Trophoblast cell (in vitro differentiated cells and primary cell): ENCODE results near the gene PLEKHA3.

Experiments used
- DNase-seq, 2 donors: peaks; one replicate each; pipeline ENCODE4 v3.0.0-alpha.2; 2016
- H2AFZ ChIP-seq: 2 replicates; pipeline ENCODE4 v1.6.1; 2013; ENCODE audit warnings: low read length, moderate library complexity, mild to moderate bottlenecking; ENCODE audit not compliant: insufficient read depth, poor library complexity
- H2AK5ac ChIP-seq: 2 replicates; pipeline ENCODE4 v1.6.1; 2013; ENCODE audit warnings: mild to moderate bottlenecking, low read length
- H2BK120ac ChIP-seq: 2 replicates; pipeline ENCODE4 v1.6.1; 2013; ENCODE audit warnings: low read length, mild to moderate bottlenecking, moderate library complexity; ENCODE audit not compliant: insufficient read depth, poor library complexity
- H2BK12ac ChIP-seq: 2 replicates; pipeline ENCODE4 v1.6.1; 2013; ENCODE audit warnings: mild to moderate bottlenecking, low read length, moderate library complexity
- H2BK5ac ChIP-seq: 2 replicates; pipeline ENCODE4 v1.6.1; 2013; ENCODE audit warnings: low read length, low read depth, moderate library complexity, mild to moderate bottlenecking; ENCODE audit not compliant: poor library complexity
- H3K14ac ChIP-seq: 2 replicates; pipeline ENCODE4 v1.6.1; 2013; ENCODE audit warnings: mild to moderate bottlenecking, low read length
- H3K18ac ChIP-seq: 2 replicates; pipeline ENCODE4 v1.6.1; 2013; ENCODE audit warnings: mild to moderate bottlenecking, low read length
- H3K23ac ChIP-seq: 2 replicates; pipeline ENCODE4 v1.6.1; 2013; ENCODE audit warnings: low read length
- H3K27ac ChIP-seq: 2 replicates; pipeline ENCODE4 v1.5.1; 2013; ENCODE audit warnings: low read depth, mild to moderate bottlenecking, inconsistent platforms, low read length, moderate library complexity
- H3K27me3 ChIP-seq: 2 replicates; pipeline ENCODE4 v1.6.1; 2013; ENCODE audit warnings: inconsistent platforms, mild to moderate bottlenecking, low read length, moderate library complexity; ENCODE audit not compliant: insufficient read depth
- H3K36me3 ChIP-seq, 2 experiments: 1 replicate in 1 of 2; 2 replicates in 1 of 2; pipeline ENCODE4 v1.6.1; 2013; ENCODE audit warnings: low read length in 2 of 2, mild to moderate bottlenecking in 2 of 2, moderate library complexity in 1 of 2; ENCODE audit not compliant: insufficient read depth in 2 of 2, control insufficient read depth in 1 of 2
- H3K4ac ChIP-seq: 2 replicates; pipeline ENCODE4 v1.6.1; 2013; ENCODE audit warnings: low read depth, mild to moderate bottlenecking, low read length, moderate library complexity
- H3K4me1 ChIP-seq, 2 experiments: 1 replicate in 1 of 2; 2 replicates in 1 of 2; pipeline ENCODE4 v1.6.1; 2013; ENCODE audit warnings: low read length in 2 of 2, mild to moderate bottlenecking in 2 of 2, moderate library complexity in 1 of 2; ENCODE audit not compliant: insufficient read depth in 2 of 2, control insufficient read depth in 1 of 2
- H3K4me2 ChIP-seq: 2 replicates; pipeline ENCODE4 v1.6.1; 2013; ENCODE audit warnings: inconsistent platforms, mild to moderate bottlenecking, low read length, moderate library complexity
- H3K4me3 ChIP-seq: 2 replicates; pipeline ENCODE4 v1.5.1; 2013; ENCODE audit warnings: mild to moderate bottlenecking, low read depth, low read length, inconsistent platforms
- H3K79me1 ChIP-seq: one replicate; pipeline ENCODE4 v1.6.1; 2013; ENCODE audit warnings: low read length
- H3K79me2 ChIP-seq: 2 replicates; pipeline ENCODE4 v1.6.1; 2013; ENCODE audit warnings: low read length, mild to moderate bottlenecking; ENCODE audit not compliant: control insufficient read depth, insufficient read depth, poor library complexity
- H3K9ac ChIP-seq: 2 replicates; pipeline ENCODE4 v1.6.1; 2013; ENCODE audit warnings: mild to moderate bottlenecking, low read length
- H3K9me3 ChIP-seq: 2 replicates; pipeline ENCODE4 v1.6.1; 2013; ENCODE audit warnings: low read depth, mild to moderate bottlenecking, control low read depth, inconsistent platforms, low read length; ENCODE audit not compliant: insufficient read depth
- H4K12ac ChIP-seq: 2 replicates; pipeline ENCODE4 v1.6.1; 2013; ENCODE audit warnings: low read depth, mild to moderate bottlenecking, low read length, moderate library complexity
- H4K8ac ChIP-seq: 2 replicates; pipeline ENCODE4 v1.6.1; 2013; ENCODE audit warnings: low read depth, mild to moderate bottlenecking, low read length, moderate library complexity
- H4K91ac ChIP-seq: one replicate; pipeline ENCODE4 v1.6.1; 2013; ENCODE audit warnings: low read depth, mild to moderate bottlenecking, low read length, moderate library complexity
- WGBS: extraction: QIAGEN DNeasy Blood & Tissue Kit; methylation state at CpG from one replicate; pipeline ENCODE4 v1.1.7; 2013; ENCODE audit warnings: missing lambda C conversion rate; ENCODE audit not compliant: insufficient read length, insufficient coverage; ENCODE audit errors: extremely low coverage; 5-methylcytosine and 5-hydroxymethylcytosine counted together

The PLEKHA3 gene

DNA sequence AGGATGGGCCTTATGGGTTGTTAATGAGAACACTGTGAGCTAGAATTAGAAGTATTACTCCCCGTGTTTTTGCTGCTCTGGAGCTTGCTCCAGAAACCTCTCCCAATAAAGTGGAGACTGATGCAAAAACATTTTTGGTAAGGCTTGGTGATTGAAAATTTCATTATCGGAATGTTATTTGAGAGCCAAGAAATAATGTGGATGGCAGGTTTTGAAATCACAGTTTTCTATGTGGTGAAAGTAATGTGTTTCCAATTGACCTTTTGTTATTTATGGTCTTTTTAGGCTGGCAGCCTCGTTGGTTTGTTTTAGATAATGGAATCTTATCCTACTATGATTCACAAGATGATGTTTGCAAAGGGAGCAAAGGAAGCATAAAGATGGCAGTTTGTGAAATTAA is 5.1 kb downstream of the PLEKHA3 start:
- no peak overlapping the region for H3K14ac ChIP-seq
- no peak overlapping the region for H2AK5ac ChIP-seq
- no peak overlapping the region for H4K8ac ChIP-seq
- no peaks in the 10 kb centered on the region for H3K36me3 ChIP-seq
- H3K27me3 ChIP-seq = no peaks in the 10 kb centered on the region
- H3K27ac ChIP-seq = no peak overlapping the region
- no peak overlapping the region for H2BK120ac ChIP-seq
- H4K12ac ChIP-seq = no peak overlapping the region
- no peak overlapping the region for H3K4me2 ChIP-seq
- H3K9ac ChIP-seq = no peak overlapping the region
- no peaks in the 10 kb centered on the region for H3K9me3 ChIP-seq
- no peak overlapping the region for H3K4ac ChIP-seq
- H3K23ac ChIP-seq = no peak overlapping the region
- no peak overlapping the region for H2BK12ac ChIP-seq
- DNase-seq = no peak
- H4K91ac ChIP-seq = no peak overlapping the region
- no peak overlapping the region for H2AFZ ChIP-seq
- no peak overlapping the region for H3K18ac ChIP-seq
- H3K4me1 ChIP-seq = no peaks in the 10 kb centered on the region
- no peaks in the 10 kb centered on the region for H3K79me1 ChIP-seq
- H3K4me3 ChIP-seq = no peak overlapping the region
- no CpG with 5 or more reads among the region's 3 CpGs for WGBS
- no peak overlapping the region for H2BK5ac ChIP-seq
- H3K79me2 ChIP-seq = no peaks in the 10 kb centered on the region

DNA sequence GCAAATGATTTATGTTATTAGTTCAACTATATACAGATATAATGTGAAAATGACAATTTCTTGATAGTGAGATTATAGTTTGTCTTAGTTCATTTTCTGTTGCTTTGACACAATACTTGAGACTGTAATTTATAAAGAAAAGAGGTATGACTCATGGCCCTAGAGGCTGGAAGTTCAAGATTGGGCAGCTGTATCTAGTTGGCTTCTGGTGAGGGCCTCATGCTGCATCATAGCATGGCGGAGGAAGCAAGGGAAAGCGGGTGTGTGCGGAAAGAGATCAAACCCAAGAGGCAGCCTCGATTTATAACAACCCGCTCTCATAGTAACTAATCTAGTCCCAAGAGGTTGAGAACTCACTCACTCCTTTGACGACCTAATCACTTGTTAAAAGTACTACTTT is 11.4 kb downstream of the PLEKHA3 start:
- no peak overlapping the region for H3K4me3 ChIP-seq
- H3K9ac ChIP-seq = no peak overlapping the region
- no peak overlapping the region for H3K4me2 ChIP-seq
- no peak overlapping the region for H2BK120ac ChIP-seq
- no peak overlapping the region for H4K12ac ChIP-seq
- no peak overlapping the region for H3K14ac ChIP-seq
- no peak overlapping the region for H2BK5ac ChIP-seq
- no peak overlapping the region for H2AK5ac ChIP-seq
- no peak overlapping the region for H3K4ac ChIP-seq
- H3K79me2 ChIP-seq = no peaks in the 10 kb centered on the region
- H3K4me1 ChIP-seq = no peaks in the 10 kb centered on the region
- H4K8ac ChIP-seq = no peak overlapping the region
- H3K36me3 ChIP-seq = peaks cover 6 to 13% of the 10 kb centered on the region in 2 experiments
- H3K23ac ChIP-seq = no peak overlapping the region
- H2AFZ ChIP-seq = no peak overlapping the region
- no peaks in the 10 kb centered on the region for H3K9me3 ChIP-seq
- no peak overlapping the region for H4K91ac ChIP-seq
- no peaks in the 10 kb centered on the region for H3K79me1 ChIP-seq
- no peak overlapping the region for H2BK12ac ChIP-seq
- H3K18ac ChIP-seq = no peak overlapping the region
- DNase-seq = no peak
- H3K27ac ChIP-seq = no peak overlapping the region
- WGBS = no CpG with 5 or more reads among the region's 6 CpGs
- no peaks in the 10 kb centered on the region for H3K27me3 ChIP-seq

DNA sequence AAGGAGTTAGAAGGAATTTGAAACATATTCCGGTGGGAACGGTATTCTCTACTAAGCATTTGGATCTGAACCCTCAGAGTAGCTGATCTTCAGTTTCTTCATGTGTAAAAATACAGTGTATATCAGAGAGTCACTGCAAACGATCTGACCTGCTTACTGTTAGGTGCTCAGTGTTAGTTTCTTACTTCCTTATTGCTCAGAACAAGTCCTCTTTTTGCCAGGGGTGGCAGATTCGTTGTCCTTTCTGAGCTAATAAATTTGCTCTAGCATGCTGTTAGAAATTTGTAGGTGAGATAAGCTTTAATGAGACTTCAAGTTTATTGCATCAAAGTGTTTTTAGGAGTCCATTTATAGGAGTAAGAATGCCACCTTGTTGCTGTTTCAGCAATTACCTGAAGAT is 15.8 kb downstream of the PLEKHA3 start:
- no CpG with 5 or more reads among the region's 4 CpGs for WGBS
- Histone ChIP-seq H3K9ac (no peak overlapping the region), H3K9me3 (no peaks in the 10 kb centered on the region), H3K27ac (no peak overlapping the region), H4K8ac (no peak overlapping the region), H3K18ac (no peak overlapping the region), H3K4me1 (no peaks in the 10 kb centered on the region), H2BK5ac (no peak overlapping the region), H3K14ac (no peak overlapping the region), H3K4me2 (no peak overlapping the region), H4K91ac (no peak overlapping the region), H2AK5ac (no peak overlapping the region), H3K36me3 (peaks cover 8 to 14% of the 10 kb centered on the region in 2 experiments), H3K4ac (no peak overlapping the region), H2AFZ (no peak overlapping the region), H3K79me1 (no peaks in the 10 kb centered on the region), H3K23ac (no peak overlapping the region), H3K4me3 (no peak overlapping the region), H4K12ac (no peak overlapping the region), H2BK120ac (no peak overlapping the region), H2BK12ac (no peak overlapping the region), H3K79me2 (no peaks in the 10 kb centered on the region), H3K27me3 (no peaks in the 10 kb centered on the region)
- DNase-seq = no peak

DNA sequence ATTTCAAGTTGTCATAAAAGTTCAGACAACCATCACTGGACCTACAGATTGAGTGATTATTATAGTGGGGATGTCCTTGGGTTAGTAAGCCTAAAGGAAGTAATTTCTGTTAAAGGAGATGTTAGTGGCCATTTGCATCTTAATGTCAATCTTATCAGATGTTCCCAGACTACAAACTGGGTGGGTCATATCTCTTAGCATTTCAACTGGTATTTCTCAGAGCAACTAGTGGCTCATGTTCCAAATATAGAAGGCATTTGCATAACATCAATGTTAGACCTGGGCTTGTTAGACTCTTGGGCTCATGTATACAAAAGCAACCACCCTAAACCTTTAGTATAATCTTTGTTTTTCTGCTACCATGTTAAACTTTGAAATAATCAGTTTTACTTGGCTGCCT is 17.9 kb downstream of the PLEKHA3 start:
- no peak overlapping the region for H3K9ac ChIP-seq
- H3K79me1 ChIP-seq = no peaks in the 10 kb centered on the region
- H2BK12ac ChIP-seq = no peak overlapping the region
- no peak overlapping the region for H3K4me2 ChIP-seq
- no peak overlapping the region for H3K27ac ChIP-seq
- no peak for DNase-seq
- no peak overlapping the region for H2BK5ac ChIP-seq
- no peak overlapping the region for H2BK120ac ChIP-seq
- H3K79me2 ChIP-seq = no peaks in the 10 kb centered on the region
- H3K18ac ChIP-seq = no peak overlapping the region
- no peaks in the 10 kb centered on the region for H3K27me3 ChIP-seq
- H3K4me3 ChIP-seq = no peak overlapping the region
- no peak overlapping the region for H3K23ac ChIP-seq
- H4K12ac ChIP-seq = no peak overlapping the region
- no peak overlapping the region for H2AFZ ChIP-seq
- H3K36me3 ChIP-seq = peaks cover 8 to 13% of the 10 kb centered on the region in 2 experiments
- no peaks in the 10 kb centered on the region for H3K9me3 ChIP-seq
- no peak overlapping the region for H3K4ac ChIP-seq
- H3K4me1 ChIP-seq = no peaks in the 10 kb centered on the region
- no peak overlapping the region for H4K91ac ChIP-seq
- H4K8ac ChIP-seq = no peak overlapping the region
- H2AK5ac ChIP-seq = no peak overlapping the region
- no peak overlapping the region for H3K14ac ChIP-seq
